Activated CD8-positive, alpha-beta memory T cell treated with anti-CD3 and anti-CD28 coated beads, Interleukin-2, amount 50 U/mL, for 4 hours (primary cell): Measurements from ENCODE around the gene SLC25A6.
"Not testable (repeated sequence)": the region's sequence is repeated elsewhere in the genome, so short reads cannot be mapped to it uniquely, and the experiment has no call there.

ENCODE experiments used
- DNase-seq: peaks from one replicate; pipeline ENCODE4 v3.0.0-alpha.2; 2020

SLC25A6 gene

GRCh38 chrX:1389181-1389992 is 2.5 kb downstream of the SLC25A6 start:
- no peak for DNase-seq

GRCh38 chrX:1388651-1389050 is 3.3 kb downstream of the SLC25A6 start:
- DNase-seq, result no peak

- DNase-seq, result no peak
Observed at GRCh38 chrX:1387141-1387776, 4.7 kb downstream of the SLC25A6 start.

- no peak for DNase-seq
Observed at GRCh38 chrX:1386338-1387127, 5.4 kb downstream of the SLC25A6 start.

GRCh38 chrX:1385253-1386223 is 6.4 kb downstream of the SLC25A6 start:
- DNase-seq, result no peak

GRCh38 chrX:1384658-1385252 is 7.2 kb downstream of the SLC25A6 start:
- no peak for DNase-seq

GRCh38 chrX:1380672-1381233 is 11.2 kb downstream of the SLC25A6 start:
- DNase-seq, result no peak

- DNase-seq, result no peak
Observed at GRCh38 chrX:1378306-1378759, 13.6 kb downstream of the SLC25A6 start.

GRCh38 chrX:1368385-1368698 is 23.6 kb downstream of the SLC25A6 start:
- DNase-seq, result no peak

- DNase-seq, result not testable (repeated sequence)
Observed at GRCh38 chrX:1366363-1366762, 25.6 kb downstream of the SLC25A6 start.

GRCh38 chrX:1361910-1362309 is 30.0 kb downstream of the SLC25A6 start:
- no peak for DNase-seq

GRCh38 chrX:1361275-1361674 is 30.6 kb downstream of the SLC25A6 start:
- DNase-seq, result no peak

- DNase-seq, result no peak
Observed at GRCh38 chrX:1360171-1360570, 31.7 kb downstream of the SLC25A6 start.

GRCh38 chrX:1359477-1359873 is 32.4 kb downstream of the SLC25A6 start:
- no peak for DNase-seq

GRCh38 chrX:1358793-1359476 is 33.0 kb downstream of the SLC25A6 start:
- DNase-seq, result no peak

GRCh38 chrX:1357993-1358392 is 33.9 kb downstream of the SLC25A6 start:
- DNase-seq, result no peak

GRCh38 chrX:1355131-1356046 is 36.5 kb downstream of the SLC25A6 start:
- no peak for DNase-seq

GRCh38 chrX:1354036-1355019 is 37.6 kb downstream of the SLC25A6 start:
- no peak for DNase-seq
